Cardiac septum (tissue), 1 donor: ENCODE results near the gene NUP42. TPM values are rescaled to one million over a fixed set of nuclear protein-coding genes. Genes with fewer than 3 reads are reported as not detected.
"Not testable (repeated sequence)": the region's sequence is repeated elsewhere in the genome, so short reads cannot be mapped to it uniquely, and the experiment has no call there.

Source experiments
- DNase-seq: peaks from one replicate; pipeline ENCODE4 v3.0.0-alpha.2; 2020; ENCODE audit warnings: low spot score
- intact Hi-C: fragments of 100-400 bp; cut with DNase I; formaldehyde crosslinking; loops from one replicate; pipeline ENCODE4 v1.14.0; 2022
- long read RNA-seq: library from polyadenylated mRNA; unstranded; transcript quantifications from one replicate; pipeline ENCODE4 v2.0.0, GENCODE V29; 2021
- total RNA-seq: library from RNA; stranded (reverse); fragmentation: NEBNext Ultra II Directional; extraction: Animal tissue kit (Norgen Biotek cat#: 25700); gene quantifications from one replicate; pipeline ENCODE4 v1.2.1, GENCODE V29; 2021
- donor health status: DM: no; HTN: no; CAD: no.

The NUP42 gene, protein sequence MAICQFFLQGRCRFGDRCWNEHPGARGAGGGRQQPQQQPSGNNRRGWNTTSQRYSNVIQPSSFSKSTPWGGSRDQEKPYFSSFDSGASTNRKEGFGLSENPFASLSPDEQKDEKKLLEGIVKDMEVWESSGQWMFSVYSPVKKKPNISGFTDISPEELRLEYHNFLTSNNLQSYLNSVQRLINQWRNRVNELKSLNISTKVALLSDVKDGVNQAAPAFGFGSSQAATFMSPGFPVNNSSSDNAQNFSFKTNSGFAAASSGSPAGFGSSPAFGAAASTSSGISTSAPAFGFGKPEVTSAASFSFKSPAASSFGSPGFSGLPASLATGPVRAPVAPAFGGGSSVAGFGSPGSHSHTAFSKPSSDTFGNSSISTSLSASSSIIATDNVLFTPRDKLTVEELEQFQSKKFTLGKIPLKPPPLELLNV
- 24.0 TPM for total RNA-seq
- long read RNA-seq, transcript NUPL2-201 (7 exons, 1,795 nt), result major isoform, 12 of 17 reads
- long read RNA-seq, partial matches to known transcripts, result 0 of 17 reads
- long read RNA-seq, other reads (novel, unspliced or antisense), result 4 of 17 reads

DNA sequence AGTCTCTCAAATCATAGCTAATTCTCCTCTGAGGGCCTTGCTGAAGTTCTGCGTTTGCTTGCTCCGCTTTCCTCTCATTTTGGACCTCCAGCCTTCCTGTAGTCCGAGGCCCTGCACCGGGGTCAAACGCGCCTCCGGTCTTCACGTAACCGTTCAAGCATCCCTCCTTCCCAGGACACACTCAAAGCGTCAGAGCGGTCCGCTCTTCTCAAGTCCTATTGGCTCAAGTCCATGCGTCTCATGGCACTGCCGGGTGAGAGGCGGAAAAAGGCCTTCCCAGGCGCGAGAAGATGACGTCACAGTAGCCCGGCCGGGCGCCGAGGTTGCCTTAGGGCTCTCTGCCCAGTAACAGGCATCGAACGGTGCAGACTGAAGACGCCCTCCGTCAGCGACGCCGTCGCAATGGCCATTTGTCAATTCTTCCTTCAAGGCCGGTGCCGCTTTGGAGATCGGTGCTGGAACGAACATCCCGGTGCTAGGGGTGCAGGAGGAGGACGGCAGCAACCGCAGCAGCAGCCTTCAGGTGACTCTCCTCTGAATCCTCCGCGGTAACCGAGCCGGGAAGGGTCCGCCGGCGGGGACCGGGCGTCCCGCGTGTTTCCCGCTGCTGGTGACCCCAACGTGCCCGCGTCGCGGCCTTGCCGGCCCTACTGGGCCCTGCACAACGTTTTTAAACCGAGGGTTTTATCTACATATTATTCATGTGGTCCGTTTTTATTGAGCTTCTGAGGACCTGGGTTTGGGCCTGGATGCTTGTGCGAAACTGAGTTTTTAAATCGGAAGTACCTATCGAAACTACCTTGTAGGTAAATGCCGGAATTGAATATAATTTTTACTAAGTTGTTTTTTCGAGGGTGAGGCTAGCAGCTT is at the start of gene NUP42:
Gene NUP42, plus strand, starts transcription at position 365 of the 870 bp plus-strand sequence. Its CDS starts 38 bp downstream, at position 403.
- intact Hi-C loops, result loop anchor here (2.0 kb wide), 1 partner anchor 77 kb away; the partner anchor contains the start of gene KLHL7
- DNase-seq, result peak; percentile 97

DNA sequence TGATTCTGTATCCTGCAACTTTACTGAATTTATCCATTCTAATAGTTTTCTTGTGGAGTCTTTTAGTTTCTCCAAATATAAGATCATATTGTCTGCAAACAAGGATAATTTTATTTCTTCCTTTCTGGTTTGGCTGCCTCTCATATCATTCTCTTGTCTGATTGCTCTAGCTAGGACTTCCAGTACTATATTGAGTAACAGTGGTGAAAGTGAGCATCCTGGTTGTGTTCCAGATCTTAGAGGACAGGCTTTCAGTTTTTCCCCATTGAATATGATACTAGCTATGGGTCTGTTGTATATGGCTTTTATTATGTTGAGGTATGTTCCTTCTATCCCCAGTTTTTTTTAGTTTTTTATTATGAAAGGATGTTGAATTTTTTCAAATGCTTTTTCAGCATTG is 48.1 kb upstream of the NUP42 start:
- intact Hi-C loops, result no loop called here

DNA sequence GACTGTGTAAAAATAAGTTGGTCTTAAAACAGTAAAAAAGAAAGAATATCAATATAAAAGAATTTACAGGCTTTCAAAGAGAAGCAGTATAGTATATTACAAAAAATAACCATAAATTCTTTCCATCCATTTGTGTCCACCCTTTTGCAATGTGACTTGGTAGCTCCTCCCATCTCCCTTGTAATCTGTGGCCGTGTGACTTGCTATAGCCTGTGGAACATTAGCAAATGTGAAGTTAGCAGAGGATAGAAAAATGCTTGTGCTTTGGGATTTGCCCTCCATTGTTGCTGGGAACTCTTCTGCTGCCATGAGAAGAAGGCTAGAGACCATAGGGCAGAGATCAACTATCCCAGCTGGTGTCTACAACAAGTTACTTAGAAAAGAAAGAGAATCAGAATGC is 46.1 kb upstream of the NUP42 start:
- DNase-seq, result no peak
- intact Hi-C loops, result no loop called here

More for the DNA sequence above, 48.1 kb upstream of the NUP42 start:
- no peak for DNase-seq

DNA sequence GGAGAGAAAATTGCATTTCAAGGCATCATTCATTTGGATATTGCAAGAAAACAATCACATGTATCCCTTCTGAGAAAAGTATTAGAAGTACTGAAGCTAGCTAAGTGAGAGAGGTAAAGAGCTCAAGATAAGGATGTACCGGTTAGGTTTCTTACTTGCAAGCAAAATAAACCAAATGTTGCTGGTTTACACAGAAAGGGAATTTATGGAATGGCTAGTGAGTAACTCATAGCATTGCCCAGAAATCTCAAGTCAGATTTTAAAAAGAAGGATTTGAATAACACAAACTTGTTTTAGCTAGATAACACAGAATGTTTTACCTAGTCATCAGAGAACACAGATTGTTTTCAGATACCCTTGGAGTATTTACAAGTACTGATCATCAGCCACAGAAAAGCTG is 45.6 kb upstream of the NUP42 start:
- no peak for DNase-seq
- intact Hi-C loops, result no loop called here

DNA sequence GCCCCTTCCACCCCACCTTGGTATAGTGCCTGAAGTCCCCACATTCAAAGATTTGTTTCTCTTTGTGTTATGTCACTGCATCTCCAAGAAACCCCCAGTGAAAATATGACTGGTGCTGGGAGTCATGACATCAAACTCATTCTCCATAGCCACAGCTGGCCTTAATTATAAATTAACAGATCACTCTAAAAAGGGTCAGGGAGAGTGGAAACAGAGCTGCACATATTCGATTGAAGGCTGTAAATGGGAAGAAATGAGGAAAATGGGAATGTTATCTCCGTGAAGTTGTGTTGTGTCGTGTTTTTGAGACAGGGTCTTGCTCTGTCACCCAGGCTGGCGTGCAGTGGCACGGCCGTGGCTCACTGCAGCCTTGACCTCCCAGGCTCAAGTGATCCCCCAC is 24.2 kb upstream of the NUP42 start:
- DNase-seq, result no peak
- intact Hi-C loops, result no loop called here

DNA sequence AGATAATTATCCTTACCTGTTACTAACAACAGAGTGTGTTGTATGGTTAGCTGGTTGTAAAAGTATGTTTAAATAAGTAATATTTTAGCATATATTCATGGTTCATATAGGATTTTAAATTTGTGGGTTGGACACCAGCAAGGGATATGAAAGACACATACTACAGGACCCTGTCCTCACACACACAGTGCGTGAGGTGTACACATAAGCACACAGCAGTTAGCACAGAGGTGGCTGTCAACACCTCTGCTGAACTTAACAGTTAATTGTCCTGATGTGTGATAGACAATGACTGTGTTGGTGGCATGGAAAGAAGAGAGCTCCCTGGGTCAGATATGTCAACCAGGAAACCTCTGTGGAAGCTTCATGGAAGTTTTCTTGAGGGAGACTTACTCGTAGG is 23.3 kb upstream of the NUP42 start:
- intact Hi-C loops, result no loop called here

DNA sequence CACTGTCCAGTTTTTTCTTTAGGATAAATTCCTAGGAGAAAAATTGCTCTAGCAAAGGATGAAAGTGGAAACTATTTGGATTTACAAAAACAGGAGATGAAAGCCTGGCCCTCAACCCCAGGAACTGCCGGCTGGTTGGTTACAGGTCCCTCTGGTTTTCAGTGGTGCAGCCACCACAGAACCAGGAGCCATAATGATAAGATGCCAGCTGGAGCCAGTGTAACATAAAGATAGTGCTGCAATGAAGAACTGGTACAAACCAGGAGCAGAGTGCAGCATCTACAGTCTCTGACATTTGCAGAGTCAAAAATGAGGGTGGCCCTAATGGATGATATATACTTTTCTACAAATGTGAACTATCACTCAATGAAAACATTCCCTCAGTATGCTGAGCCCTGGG is 20.4 kb upstream of the NUP42 start:
- intact Hi-C loops, result no loop called here
- DNase-seq, result no peak

More for the DNA sequence above, 23.3 kb upstream of the NUP42 start:
- DNase-seq, result no peak

DNA sequence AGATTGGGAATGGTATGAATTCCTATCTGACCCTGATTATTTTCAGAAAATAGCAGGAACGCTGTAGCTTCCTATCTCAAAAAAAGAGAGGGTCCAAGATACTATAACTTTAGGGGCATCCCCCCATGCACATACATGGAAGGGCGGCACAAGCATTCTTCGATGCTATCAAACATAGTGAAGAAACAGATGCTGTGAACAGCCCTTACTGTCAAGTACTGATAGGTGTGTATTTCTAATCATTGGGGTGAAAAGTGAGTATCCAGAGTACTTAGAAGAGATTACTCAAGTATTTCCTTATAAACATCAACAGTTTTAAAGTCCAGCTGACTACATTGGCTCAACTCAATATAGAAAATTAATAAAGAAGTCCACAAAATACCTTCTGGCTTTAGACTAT is 17.0 kb upstream of the NUP42 start:
- intact Hi-C loops, result no loop called here
- DNase-seq, result no peak

DNA sequence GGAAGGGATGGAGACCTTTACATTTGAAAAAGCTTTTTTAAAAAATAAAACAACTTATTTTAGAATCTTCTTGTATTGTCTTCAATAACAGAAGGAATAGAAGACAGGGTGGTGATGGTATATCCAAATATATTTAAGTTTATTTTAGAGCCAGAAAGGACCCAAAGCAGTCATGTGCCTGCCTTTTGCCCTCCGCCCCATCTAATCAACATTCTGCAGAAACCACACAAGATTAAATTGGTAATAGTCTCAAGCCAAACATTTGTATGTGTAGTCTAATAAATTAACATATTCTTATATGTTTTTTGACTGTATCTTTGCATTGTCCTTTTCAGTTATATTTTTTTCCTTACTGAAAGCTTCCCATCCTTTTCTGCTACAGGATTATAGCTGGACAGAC is 16.5 kb upstream of the NUP42 start:
- intact Hi-C loops, result no loop called here

DNA sequence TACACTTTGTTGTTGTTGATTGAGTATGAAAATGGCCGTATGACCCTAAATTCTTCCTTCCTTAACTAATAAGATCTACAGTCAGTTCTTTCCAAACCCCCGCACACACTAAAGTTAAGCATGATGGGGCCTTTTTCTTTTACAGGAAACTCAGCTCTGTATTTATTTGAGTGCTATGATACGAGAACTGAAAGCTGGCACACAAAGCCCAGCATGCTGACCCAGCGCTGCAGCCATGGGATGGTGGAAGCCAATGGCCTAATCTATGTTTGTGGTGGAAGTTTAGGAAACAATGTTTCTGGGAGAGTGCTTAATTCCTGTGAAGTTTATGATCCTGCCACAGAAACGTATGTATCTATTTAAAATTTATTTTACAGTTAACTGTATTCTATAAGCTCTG is 14.2 kb upstream of the NUP42 start:
- intact Hi-C loops, result no loop called here
- DNase-seq, result no peak

More for the DNA sequence above, 16.5 kb upstream of the NUP42 start:
- DNase-seq, result no peak

DNA sequence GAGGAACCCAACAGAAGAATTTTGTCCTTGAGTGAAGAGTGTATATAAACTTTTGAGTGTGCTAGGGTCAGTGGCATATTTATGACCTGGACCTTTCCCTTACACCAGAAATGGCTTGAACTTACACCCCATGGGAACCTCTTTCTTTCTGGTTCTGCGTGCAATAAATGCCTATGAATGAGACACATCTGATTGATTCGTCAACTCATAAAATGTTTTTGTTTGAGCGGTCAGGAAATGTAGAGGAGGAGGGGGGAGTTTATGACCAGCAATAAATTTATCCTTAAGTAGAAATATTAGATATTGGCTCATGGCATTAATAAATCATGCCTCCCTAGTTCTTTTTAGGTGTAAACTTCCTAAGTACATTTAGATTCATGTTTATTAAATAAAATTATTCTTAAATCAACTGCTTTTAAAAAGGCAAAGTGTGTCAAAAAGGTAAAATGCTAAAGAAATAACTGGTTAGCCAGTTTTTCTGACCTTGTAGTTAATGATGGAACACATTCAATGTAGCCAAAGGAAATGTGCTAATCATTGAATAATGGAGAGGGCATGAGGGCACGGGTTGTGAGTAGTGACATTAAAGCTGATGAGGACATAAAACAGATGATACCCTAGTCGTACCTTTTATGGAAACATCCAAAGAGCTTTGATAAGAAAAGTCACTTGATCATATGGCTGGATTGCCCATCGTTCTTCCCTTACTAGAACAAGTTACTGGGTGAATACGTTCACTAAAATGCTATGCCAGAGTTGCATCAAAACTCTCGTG is 13.6 kb upstream of the NUP42 start:
- no peak for DNase-seq
- intact Hi-C loops, result no loop called here

DNA sequence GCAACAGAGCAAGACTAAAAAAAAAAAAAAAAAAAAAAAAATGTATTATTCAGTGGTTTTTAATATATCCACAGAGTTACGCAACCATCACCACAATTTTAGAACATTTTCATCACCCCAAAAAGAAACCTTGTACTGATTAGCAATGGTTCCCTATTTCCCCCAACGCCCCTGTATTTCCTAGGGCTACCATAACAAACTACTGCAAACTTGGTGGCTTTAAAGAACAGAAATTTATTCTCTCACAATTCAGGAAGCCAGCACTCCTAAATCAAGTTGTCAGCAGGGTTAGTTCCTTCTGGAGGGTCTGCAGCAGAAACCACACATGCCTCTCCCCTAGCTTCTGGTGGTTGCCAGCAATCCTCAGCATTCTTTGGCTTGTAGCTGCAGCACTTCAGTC is 5.9 kb upstream of the NUP42 start:
- intact Hi-C loops, result no loop called here
- no peak for DNase-seq

DNA sequence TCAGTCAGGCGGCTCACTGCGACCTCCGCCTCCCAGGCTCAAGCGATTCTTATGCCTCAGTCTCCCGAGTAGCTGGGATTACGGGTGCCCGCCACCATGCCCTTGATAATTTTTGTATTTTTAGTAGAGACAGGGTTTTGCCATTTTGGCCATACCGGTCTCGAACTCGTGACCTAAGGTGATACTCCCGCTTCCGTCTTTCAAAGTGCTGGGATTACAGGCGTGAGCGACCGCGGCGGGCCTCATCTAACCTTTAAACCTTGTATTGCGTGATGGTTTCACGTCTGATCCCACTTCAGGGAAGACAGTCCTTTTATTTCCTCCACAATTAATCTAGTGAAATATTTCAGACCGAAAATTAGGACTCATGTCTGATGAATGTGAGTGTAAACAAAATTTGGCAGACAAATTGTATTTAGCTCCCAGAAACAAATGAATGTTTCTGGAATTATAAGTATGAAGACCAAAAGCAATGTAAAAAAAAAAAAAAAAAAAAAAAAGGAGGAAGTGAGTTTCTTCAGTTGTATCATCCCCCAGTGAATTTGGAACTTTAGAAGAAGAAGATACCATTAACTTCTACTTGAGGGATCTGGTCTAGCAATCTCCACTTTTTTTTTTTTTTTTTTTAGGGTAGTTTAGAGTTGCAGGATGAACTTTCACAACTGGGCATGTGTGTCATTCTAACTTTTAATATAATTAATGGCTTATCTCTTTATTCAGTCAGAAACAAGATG is 1.6 kb downstream of the NUP42 start:
- DNase-seq, result no peak
- intact Hi-C loops, result no loop called here

DNA sequence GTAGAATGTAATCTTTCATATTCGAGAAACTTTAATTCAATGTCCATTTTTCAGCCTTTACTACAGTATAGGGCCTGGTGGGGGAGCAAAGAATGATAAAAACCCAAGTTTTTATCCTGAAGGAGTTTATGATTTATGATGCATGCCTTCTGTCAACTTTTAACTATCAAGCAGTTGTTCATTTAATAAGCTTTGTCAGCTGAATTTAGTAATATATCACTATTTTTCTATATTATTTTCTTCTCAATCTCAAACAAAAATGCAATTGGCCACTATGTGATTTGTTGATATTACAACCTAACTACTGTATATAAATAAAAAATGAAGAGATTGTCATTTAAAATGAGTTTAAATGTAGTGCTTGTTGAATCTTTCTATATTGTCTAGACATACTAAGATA is 2.4 kb downstream of the NUP42 start:
- intact Hi-C loops, result no loop called here
- DNase-seq, result no peak

DNA sequence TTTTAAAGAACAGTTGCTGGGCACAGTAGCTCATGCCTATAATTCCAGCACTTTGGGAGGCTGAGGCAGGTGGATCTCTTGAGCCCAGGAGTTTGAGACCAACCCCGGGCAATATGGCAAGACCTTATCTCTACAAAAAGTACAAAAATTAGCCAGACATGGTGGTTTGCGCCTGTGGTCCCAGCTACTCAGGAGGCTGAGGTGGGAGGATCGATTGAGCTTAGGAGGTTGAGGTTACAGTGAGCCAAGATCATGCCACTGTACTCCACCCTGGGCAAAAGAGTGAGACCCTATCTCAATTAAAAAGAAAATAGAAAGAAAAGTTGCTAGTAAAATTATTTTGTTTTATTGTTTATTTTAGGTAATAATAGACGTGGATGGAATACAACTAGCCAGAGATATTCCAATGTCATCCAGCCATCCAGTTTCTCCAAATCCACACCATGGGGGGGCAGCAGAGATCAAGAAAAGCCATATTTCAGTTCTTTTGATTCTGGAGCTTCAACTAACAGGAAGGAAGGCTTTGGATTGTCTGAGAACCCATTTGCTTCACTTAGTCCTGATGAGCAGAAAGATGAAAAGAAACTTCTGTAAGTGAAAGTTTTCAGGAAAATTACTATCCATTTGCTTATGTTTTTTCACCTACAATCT is 3.0 kb downstream of the NUP42 start:
- DNase-seq, result no peak
- intact Hi-C loops, result loop anchor here (5.0 kb wide), 1 partner anchor 62 kb away; the partner anchor contains the start of gene GPNMB

DNA sequence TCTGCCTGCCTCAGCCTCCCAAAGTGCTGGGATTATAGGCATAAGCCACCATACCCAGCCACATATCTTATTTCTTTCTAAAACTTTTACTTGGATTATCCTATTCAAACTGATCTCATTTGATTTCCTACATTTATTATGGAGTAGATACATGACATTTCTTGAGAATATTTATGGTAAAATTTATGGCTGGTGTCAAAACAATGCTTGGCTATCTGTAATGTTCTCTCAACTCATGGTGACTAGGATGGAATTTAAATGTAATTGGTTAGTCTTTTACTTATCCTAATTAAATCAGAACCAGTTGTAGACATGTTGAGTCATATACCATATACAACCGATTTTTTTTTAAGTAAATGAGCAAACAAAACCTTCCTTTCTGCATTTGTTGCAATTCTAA is 4.1 kb downstream of the NUP42 start:
- intact Hi-C loops, result loop anchor here (5.0 kb wide), 1 partner anchor 61 kb away; the partner anchor contains the start of gene GPNMB
- DNase-seq, result no peak

DNA sequence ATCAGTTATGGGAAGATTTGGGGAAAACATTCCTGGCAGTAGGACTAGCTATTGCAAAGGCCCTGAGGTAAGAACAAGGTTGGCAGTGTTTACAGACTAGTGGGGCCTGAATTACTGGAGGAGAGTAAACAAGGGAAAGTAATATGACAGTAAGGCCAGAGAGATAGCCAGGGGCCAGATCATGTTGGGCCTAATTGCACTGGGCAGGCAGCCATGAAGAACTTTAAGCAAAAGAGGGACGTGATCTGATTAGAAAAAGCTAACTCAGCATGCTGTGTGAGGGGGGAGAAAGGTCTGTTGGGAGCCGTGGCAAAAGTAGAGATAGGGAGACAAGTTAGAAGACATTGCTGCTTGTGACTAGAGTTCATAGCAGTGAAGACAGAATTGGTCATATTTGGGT is 9.2 kb downstream of the NUP42 start:
- DNase-seq, result no peak
- intact Hi-C loops, result no loop called here

DNA sequence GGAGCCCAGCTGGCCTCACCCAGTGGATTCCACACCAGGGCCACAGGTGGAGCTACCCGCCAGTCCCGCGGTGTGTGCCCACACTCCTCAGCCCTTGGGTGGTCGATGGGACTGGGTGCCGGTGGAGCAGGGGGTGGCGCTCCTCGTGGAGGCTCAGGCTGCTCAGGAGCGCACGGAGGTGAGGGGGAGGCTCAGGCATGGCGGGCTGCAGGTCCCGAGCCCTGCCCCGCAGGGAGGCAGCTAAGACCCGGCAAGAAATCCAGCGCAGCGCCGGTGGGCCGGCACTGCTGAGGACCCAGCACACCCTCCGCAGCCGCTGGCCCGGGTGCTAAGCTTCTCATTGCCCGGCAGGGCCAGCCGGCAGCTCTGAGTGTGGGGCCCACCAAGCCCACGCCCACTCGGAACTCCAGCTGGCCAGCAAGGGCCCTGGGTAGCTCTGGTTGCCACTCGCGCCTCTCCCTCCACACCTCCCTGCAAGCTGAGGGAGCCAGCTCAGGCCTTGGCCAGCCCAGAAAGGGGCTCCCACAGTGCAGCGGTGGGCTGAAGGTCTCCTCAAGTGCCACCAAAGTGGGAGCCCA is 11.9 kb downstream of the NUP42 start:
- intact Hi-C loops, result not testable (repeated sequence)
- DNase-seq, result peak; percentile 68
